Right lobe of liver (tissue), 4 donors: ENCODE data around the gene CDCA7L.

Source experiments
- CTCF ChIP-seq, 4 donors: fragments of 200-600 bp in 3 of 4; fragments of 450-650 bp in 1 of 4; IDR thresholded peaks; one replicate each; pipeline versions ENCODE4 v1.5.1 to v1.8.0; 2016 to 2022; ENCODE audit warnings: antibody characterized with exemption in 4 of 4, mild to moderate bottlenecking in 2 of 4
- POLR2A ChIP-seq: fragments of 450-650 bp; IDR thresholded peaks from one replicate; pipeline ENCODE4 v1.6.1; 2017; ENCODE audit warnings: antibody characterized with exemption, mild to moderate bottlenecking
- donor health status: DM: no; HTN: no; CAD: no.
- donor health status: DM: no; HTN: no; CAD: no.
- donor health status: DM: no; HTN: yes; CAD: no.

GRCh38 chr7:21903020-21903786, 42.5 kb downstream of the CDCA7L start:
- TF ChIP-seq CTCF (IDR thresholded peaks at IDR 0.05): no peak
- no peak for TF ChIP-seq POLR2A
